ENCODE results near the gene TMEM126A. TPM values are rescaled to one million over a fixed set of nuclear protein-coding genes. Genes with fewer than 3 reads are reported as not detected.
"Not testable (repeated sequence)": the region's sequence is repeated elsewhere in the genome, so short reads cannot be mapped to it uniquely, and the experiment has no call there.

The TMEM126A gene
- total RNA-seq, 1 donor from 2014 or later: 35.5 TPM

GRCh38 chr11:85668157-85668556 lies 20.4 kb downstream of the TMEM126A start:
- H3K4me1 ChIP-seq (ENCODE audit: control insufficient read depth in 3 of 3, insufficient read depth in 3 of 3, low read length in 3 of 3): peaks cover 2 to 5% (median 3%) of the 10 kb centered on the region in 3 donors
- H3K4me3 ChIP-seq (ENCODE audit: low read length in 3 of 3): no peak overlapping the region
- H3K9ac ChIP-seq (ENCODE audit: low read depth in 1 of 3, low read length in 3 of 3): no peak overlapping the region
- H3K36me3 ChIP-seq (ENCODE audit: control insufficient read depth in 3 of 3, insufficient read depth in 3 of 3, low read length in 3 of 3): peaks cover 0 to under 1% (median 0%) of the 10 kb centered on the region in 3 donors
- no peak overlapping the region for H3K27ac ChIP-seq (ENCODE audit: low read depth, low read length)
- H3K27me3 ChIP-seq (ENCODE audit: control insufficient read depth in 3 of 3, insufficient read depth in 3 of 3, low read length in 3 of 3): no peaks in the 10 kb centered on the region
- H3K9me3 ChIP-seq (ENCODE audit: control insufficient read depth in 3 of 3, low read length in 3 of 3): no peaks in the 10 kb centered on the region

GRCh38 chr11:85670949-85671663 lies 23.3 kb downstream of the TMEM126A start:
- not testable (repeated sequence) for H3K9ac ChIP-seq (ENCODE audit: low read depth in 1 of 3, low read length in 3 of 3); H3K9me3 ChIP-seq (ENCODE audit: control insufficient read depth in 3 of 3, low read length in 3 of 3); H3K27ac ChIP-seq (ENCODE audit: low read depth, low read length); H3K36me3 ChIP-seq (ENCODE audit: control insufficient read depth in 3 of 3, insufficient read depth in 3 of 3, low read length in 3 of 3); H3K4me1 ChIP-seq (ENCODE audit: control insufficient read depth in 3 of 3, insufficient read depth in 3 of 3, low read length in 3 of 3); H3K4me3 ChIP-seq (ENCODE audit: low read length in 3 of 3); H3K27me3 ChIP-seq (ENCODE audit: control insufficient read depth in 3 of 3, insufficient read depth in 3 of 3, low read length in 3 of 3)

- no peaks in the 10 kb centered on the region for H3K9me3 ChIP-seq (ENCODE audit: control insufficient read depth in 3 of 3, low read length in 3 of 3)
- no peak overlapping the region for H3K9ac ChIP-seq (ENCODE audit: low read depth in 1 of 3, low read length in 3 of 3)
- H3K4me3 ChIP-seq (ENCODE audit: low read length in 3 of 3): no peak overlapping the region
- no peak overlapping the region for H3K27ac ChIP-seq (ENCODE audit: low read depth, low read length)
- H3K27me3 ChIP-seq (ENCODE audit: control insufficient read depth in 3 of 3, insufficient read depth in 3 of 3, low read length in 3 of 3): no peaks in the 10 kb centered on the region
- H3K36me3 ChIP-seq (ENCODE audit: control insufficient read depth in 3 of 3, insufficient read depth in 3 of 3, low read length in 3 of 3): no peaks in the 10 kb centered on the region
- no peaks in the 10 kb centered on the region for H3K4me1 ChIP-seq (ENCODE audit: control insufficient read depth in 3 of 3, insufficient read depth in 3 of 3, low read length in 3 of 3)
Observed at GRCh38 chr11:85672105-85672902, 24.5 kb downstream of the TMEM126A start.

- Histone ChIP-seq H3K4me1 (ENCODE audit: control insufficient read depth in 3 of 3, insufficient read depth in 3 of 3, low read length in 3 of 3) (no peaks in the 10 kb centered on the region), H3K27ac (ENCODE audit: low read depth, low read length) (no peak overlapping the region), H3K27me3 (ENCODE audit: control insufficient read depth in 3 of 3, insufficient read depth in 3 of 3, low read length in 3 of 3) (no peaks in the 10 kb centered on the region), H3K9ac (ENCODE audit: low read depth in 1 of 3, low read length in 3 of 3) (no peak overlapping the region), H3K9me3 (ENCODE audit: control insufficient read depth in 3 of 3, low read length in 3 of 3) (no peaks in the 10 kb centered on the region), H3K4me3 (ENCODE audit: low read length in 3 of 3) (no peak overlapping the region), H3K36me3 (ENCODE audit: control insufficient read depth in 3 of 3, insufficient read depth in 3 of 3, low read length in 3 of 3) (no peaks in the 10 kb centered on the region)
Observed at GRCh38 chr11:85673393-85673792, 25.6 kb downstream of the TMEM126A start.

GRCh38 chr11:85679576-85679975 lies 31.8 kb downstream of the TMEM126A start:
- Histone ChIP-seq H3K27me3 (ENCODE audit: control insufficient read depth in 3 of 3, insufficient read depth in 3 of 3, low read length in 3 of 3) (no peaks in the 10 kb centered on the region), H3K9ac (ENCODE audit: low read depth in 1 of 3, low read length in 3 of 3) (no peak overlapping the region), H3K27ac (ENCODE audit: low read depth, low read length) (no peak overlapping the region), H3K9me3 (ENCODE audit: control insufficient read depth in 3 of 3, low read length in 3 of 3) (no peaks in the 10 kb centered on the region), H3K36me3 (ENCODE audit: control insufficient read depth in 3 of 3, insufficient read depth in 3 of 3, low read length in 3 of 3) (no peaks in the 10 kb centered on the region), H3K4me1 (ENCODE audit: control insufficient read depth in 3 of 3, insufficient read depth in 3 of 3, low read length in 3 of 3) (peaks cover 0 to 15% (median 0%) of the 10 kb centered on the region in 3 donors), H3K4me3 (ENCODE audit: low read length in 3 of 3) (no peak overlapping the region)

- peaks cover 11 to 28% (median 12%) of the 10 kb centered on the region in 3 donors for H3K4me1 ChIP-seq (ENCODE audit: control insufficient read depth in 3 of 3, insufficient read depth in 3 of 3, low read length in 3 of 3)
Observed at GRCh38 chr11:85680897-85681296, 33.1 kb downstream of the TMEM126A start.

GRCh38 chr11:85682330-85683305 lies 34.9 kb downstream of the TMEM126A start:
- Histone ChIP-seq H3K4me3 (ENCODE audit: low read length in 3 of 3) (peak overlapping the region; percentile 74 to 87 (median 85)), H3K36me3 (ENCODE audit: control insufficient read depth in 3 of 3, insufficient read depth in 3 of 3, low read length in 3 of 3) (no peaks in the 10 kb centered on the region), H3K27ac (ENCODE audit: low read depth, low read length) (no peak overlapping the region), H3K9ac (ENCODE audit: low read depth in 1 of 3, low read length in 3 of 3) (peak overlapping the region; percentile 74 to 83 (median 82)), H3K4me1 (ENCODE audit: control insufficient read depth in 3 of 3, insufficient read depth in 3 of 3, low read length in 3 of 3) (peaks cover 15 to 33% (median 16%) of the 10 kb centered on the region in 3 donors), H3K9me3 (ENCODE audit: control insufficient read depth in 3 of 3, low read length in 3 of 3) (no peaks in the 10 kb centered on the region), H3K27me3 (ENCODE audit: control insufficient read depth in 3 of 3, insufficient read depth in 3 of 3, low read length in 3 of 3) (no peaks in the 10 kb centered on the region)

More at GRCh38 chr11:85680897-85681296, 33.1 kb downstream of the TMEM126A start:
- H3K9me3 ChIP-seq (ENCODE audit: control insufficient read depth in 3 of 3, low read length in 3 of 3): no peaks in the 10 kb centered on the region
- no peak overlapping the region for H3K4me3 ChIP-seq (ENCODE audit: low read length in 3 of 3)
- no peak overlapping the region for H3K27ac ChIP-seq (ENCODE audit: low read depth, low read length)
- no peaks in the 10 kb centered on the region for H3K36me3 ChIP-seq (ENCODE audit: control insufficient read depth in 3 of 3, insufficient read depth in 3 of 3, low read length in 3 of 3)
- H3K27me3 ChIP-seq (ENCODE audit: control insufficient read depth in 3 of 3, insufficient read depth in 3 of 3, low read length in 3 of 3): no peaks in the 10 kb centered on the region
- no peak overlapping the region for H3K9ac ChIP-seq (ENCODE audit: low read depth in 1 of 3, low read length in 3 of 3)

- Histone ChIP-seq H3K27ac (ENCODE audit: low read depth, low read length) (peak overlapping the region; percentile 71), H3K9me3 (ENCODE audit: control insufficient read depth in 3 of 3, low read length in 3 of 3) (no peaks in the 10 kb centered on the region), H3K4me1 (ENCODE audit: control insufficient read depth in 3 of 3, insufficient read depth in 3 of 3, low read length in 3 of 3) (peaks cover 15 to 33% (median 16%) of the 10 kb centered on the region in 3 donors), H3K27me3 (ENCODE audit: control insufficient read depth in 3 of 3, insufficient read depth in 3 of 3, low read length in 3 of 3) (no peaks in the 10 kb centered on the region), H3K9ac (ENCODE audit: low read depth in 1 of 3, low read length in 3 of 3) (peak overlapping the region; percentile 51 to 72 (median 66)), H3K4me3 (ENCODE audit: low read length in 3 of 3) (peak overlapping the region; percentile 65 to 81 (median 80)), H3K36me3 (ENCODE audit: control insufficient read depth in 3 of 3, insufficient read depth in 3 of 3, low read length in 3 of 3) (no peaks in the 10 kb centered on the region)
Observed at GRCh38 chr11:85685125-85685819, 37.5 kb downstream of the TMEM126A start.

GRCh38 chr11:85685820-85686459 lies 38.2 kb downstream of the TMEM126A start, which contains the start of gene CCDC89:
TSS of gene CCDC89 (minus strand) at chr11:85686195. CDS start at chr11:85686130, 65 bp downstream.
- Histone ChIP-seq H3K4me1 (ENCODE audit: control insufficient read depth in 3 of 3, insufficient read depth in 3 of 3, low read length in 3 of 3) (peaks cover 15 to 33% (median 16%) of the 10 kb centered on the region in 3 donors), H3K27ac (ENCODE audit: low read depth, low read length) (peak within 1 kb of the TSS; percentile 71), H3K27me3 (ENCODE audit: control insufficient read depth in 3 of 3, insufficient read depth in 3 of 3, low read length in 3 of 3) (no peaks in the 10 kb centered on the region), H3K36me3 (ENCODE audit: control insufficient read depth in 3 of 3, insufficient read depth in 3 of 3, low read length in 3 of 3) (no peaks in the 10 kb centered on the region), H3K9ac (ENCODE audit: low read depth in 1 of 3, low read length in 3 of 3) (peak within 1 kb of the TSS; percentile 51 to 72 (median 66)), H3K9me3 (ENCODE audit: control insufficient read depth in 3 of 3, low read length in 3 of 3) (no peaks in the 10 kb centered on the region), H3K4me3 (ENCODE audit: low read length in 3 of 3) (peak within 1 kb of the TSS; percentile 65 to 81 (median 80))
